GM23338 (cell line): ENCODE results near the gene DCP1B.

Experiments used
- POLR2AphosphoS5 ChIP-seq: IDR thresholded peaks from 2 replicates; pipeline ENCODE4 v1.6.1; 2016; ENCODE audit warnings: antibody characterized with exemption, low read depth
- STAT1 ChIP-seq: IDR thresholded peaks from one replicate; pipeline ENCODE4 v1.6.1; 2016; ENCODE audit warnings: antibody characterized with exemption; ENCODE audit not compliant: unreplicated experiment
- TF ChIP-seq, protein P1 (sequence below), 2 experiments: fragments of 200-600 bp in 1 of 2; sonication (generic) in 1 of 2; conservative IDR thresholded peaks; 2 replicates each; pipeline versions ENCODE4 v1.5.1 to v1.6.1; 2016 to 2017; ENCODE audit warnings: antibody characterized with exemption in 2 of 2, low read depth in 2 of 2, mild to moderate bottlenecking in 2 of 2, moderate library complexity in 1 of 2

DNA sequence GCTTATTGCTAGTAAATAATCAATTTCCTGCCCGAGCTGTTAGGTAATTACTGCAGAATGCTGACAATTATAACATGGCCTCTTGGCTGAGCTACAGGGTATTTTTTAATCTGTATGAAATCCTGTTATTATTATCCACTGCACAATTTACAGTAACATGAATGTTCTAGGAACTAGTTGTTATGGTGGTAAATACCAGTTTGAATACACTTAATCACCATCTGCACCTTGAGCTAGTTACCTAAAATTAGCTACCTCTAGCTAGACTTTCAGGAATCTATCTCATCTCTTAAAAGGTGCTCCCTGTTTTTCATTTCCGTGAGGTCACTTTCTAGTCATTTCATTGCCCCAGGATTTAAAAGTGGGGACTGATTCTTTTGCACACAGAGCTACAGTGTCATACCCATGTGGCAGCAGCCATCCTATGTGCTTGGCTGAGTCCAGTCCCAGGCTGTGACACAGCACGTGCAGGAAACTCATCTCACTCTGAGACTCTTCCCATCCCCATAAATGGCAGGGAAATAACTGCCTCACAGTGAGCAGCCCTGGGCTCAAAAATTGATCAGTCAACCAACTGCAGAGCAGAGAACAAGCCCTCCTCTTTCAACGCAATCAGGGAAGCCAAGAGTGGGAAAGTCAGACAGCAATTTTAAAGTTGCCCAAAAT, 37.6 kb downstream of the DCP1B start:
- TF ChIP-seq, protein P1, sequence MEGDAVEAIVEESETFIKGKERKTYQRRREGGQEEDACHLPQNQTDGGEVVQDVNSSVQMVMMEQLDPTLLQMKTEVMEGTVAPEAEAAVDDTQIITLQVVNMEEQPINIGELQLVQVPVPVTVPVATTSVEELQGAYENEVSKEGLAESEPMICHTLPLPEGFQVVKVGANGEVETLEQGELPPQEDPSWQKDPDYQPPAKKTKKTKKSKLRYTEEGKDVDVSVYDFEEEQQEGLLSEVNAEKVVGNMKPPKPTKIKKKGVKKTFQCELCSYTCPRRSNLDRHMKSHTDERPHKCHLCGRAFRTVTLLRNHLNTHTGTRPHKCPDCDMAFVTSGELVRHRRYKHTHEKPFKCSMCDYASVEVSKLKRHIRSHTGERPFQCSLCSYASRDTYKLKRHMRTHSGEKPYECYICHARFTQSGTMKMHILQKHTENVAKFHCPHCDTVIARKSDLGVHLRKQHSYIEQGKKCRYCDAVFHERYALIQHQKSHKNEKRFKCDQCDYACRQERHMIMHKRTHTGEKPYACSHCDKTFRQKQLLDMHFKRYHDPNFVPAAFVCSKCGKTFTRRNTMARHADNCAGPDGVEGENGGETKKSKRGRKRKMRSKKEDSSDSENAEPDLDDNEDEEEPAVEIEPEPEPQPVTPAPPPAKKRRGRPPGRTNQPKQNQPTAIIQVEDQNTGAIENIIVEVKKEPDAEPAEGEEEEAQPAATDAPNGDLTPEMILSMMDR (conservative IDR thresholded peaks at IDR 0.05; ENCODE audit: low read depth in 2 of 2), result no peak
- TF ChIP-seq POLR2AphosphoS5 (no peak), STAT1 (no peak)
